ENCODE results near the gene UGGT1.
"Not testable (repeated sequence)": the region's sequence is repeated elsewhere in the genome, so short reads cannot be mapped to it uniquely, and the experiment has no call there.

Gene UGGT1

GRCh38 chr2:128172191-128172590 lies 81.2 kb downstream of the UGGT1 start:
- Histone ChIP-seq H3K4me2 (ENCODE audit: insufficient read depth, low read length) (no peak overlapping the region), H3K9me3 (ENCODE audit: insufficient read depth, low read length, severe bottlenecking) (no peaks in the 10 kb centered on the region), H4K20me1 (ENCODE audit: insufficient read depth, low read length) (no peaks in the 10 kb centered on the region), H3K79me2 (ENCODE audit: insufficient read depth, low read length) (no peaks in the 10 kb centered on the region), H3K36me3 (ENCODE audit: insufficient read depth, low read length) (peaks cover 98% of the 10 kb centered on the region), H3K4me1 (ENCODE audit: insufficient read depth, low read length) (no peaks in the 10 kb centered on the region), H3K9ac (ENCODE audit: low read depth, low read length) (no peak overlapping the region), H3K27me3 (ENCODE audit: insufficient read depth, low read length, poor library complexity) (no peaks in the 10 kb centered on the region), H2AFZ (ENCODE audit: low read depth, low read length) (no peak overlapping the region), H3K27ac (ENCODE audit: low read length) (no peak overlapping the region), H3K4me3 (ENCODE audit: low read depth in 1 of 2, low read length in 2 of 2) (no peak overlapping the region)
- TF ChIP-seq CTCF (IDR thresholded peaks at IDR 0.05; ENCODE audit: borderline replicate concordance, extremely low read depth, low read length, poor library complexity, severe bottlenecking) (peak; percentile 53), EZH2 (IDR thresholded peaks at IDR 0.05; ENCODE audit: borderline replicate concordance, low read depth, low read length, severe bottlenecking) (no peak)
- no peak for ATAC-seq (ENCODE audit: insufficient read depth, low read depth)
- DNase-seq: no peak

- not testable (repeated sequence) for H3K4me1 ChIP-seq (ENCODE audit: insufficient read depth, low read length); H3K9me3 ChIP-seq (ENCODE audit: insufficient read depth, low read length, severe bottlenecking); H3K4me3 ChIP-seq (ENCODE audit: low read depth in 1 of 2, low read length in 2 of 2); H3K79me2 ChIP-seq (ENCODE audit: insufficient read depth, low read length); H3K9ac ChIP-seq (ENCODE audit: low read depth, low read length); H4K20me1 ChIP-seq (ENCODE audit: insufficient read depth, low read length); ATAC-seq (ENCODE audit: insufficient read depth, low read depth); DNase-seq; H3K27ac ChIP-seq (ENCODE audit: low read length); H2AFZ ChIP-seq (ENCODE audit: low read depth, low read length); H3K27me3 ChIP-seq (ENCODE audit: insufficient read depth, low read length, poor library complexity); H3K4me2 ChIP-seq (ENCODE audit: insufficient read depth, low read length)
- H3K36me3 ChIP-seq (ENCODE audit: insufficient read depth, low read length): peaks cover 98% of the 10 kb centered on the region
Measured at GRCh38 chr2:128174067-128174466, 83.1 kb downstream of the UGGT1 start.

GRCh38 chr2:128177315-128177714 lies 86.3 kb downstream of the UGGT1 start:
- TF ChIP-seq CTCF (IDR thresholded peaks at IDR 0.05; ENCODE audit: borderline replicate concordance, extremely low read depth, low read length, poor library complexity, severe bottlenecking) (no peak), EZH2 (IDR thresholded peaks at IDR 0.05; ENCODE audit: borderline replicate concordance, low read depth, low read length, severe bottlenecking) (no peak)
- Histone ChIP-seq H3K4me2 (ENCODE audit: insufficient read depth, low read length) (no peak overlapping the region), H3K27ac (ENCODE audit: low read length) (no peak overlapping the region), H3K9ac (ENCODE audit: low read depth, low read length) (no peak overlapping the region), H3K36me3 (ENCODE audit: insufficient read depth, low read length) (peaks cover 99% of the 10 kb centered on the region), H3K27me3 (ENCODE audit: insufficient read depth, low read length, poor library complexity) (no peaks in the 10 kb centered on the region), H2AFZ (ENCODE audit: low read depth, low read length) (no peak overlapping the region), H3K79me2 (ENCODE audit: insufficient read depth, low read length) (no peaks in the 10 kb centered on the region), H3K9me3 (ENCODE audit: insufficient read depth, low read length, severe bottlenecking) (no peaks in the 10 kb centered on the region), H3K4me1 (ENCODE audit: insufficient read depth, low read length) (no peaks in the 10 kb centered on the region), H4K20me1 (ENCODE audit: insufficient read depth, low read length) (no peaks in the 10 kb centered on the region), H3K4me3 (ENCODE audit: low read depth in 1 of 2, low read length in 2 of 2) (no peak overlapping the region)
- ATAC-seq (ENCODE audit: insufficient read depth, low read depth) (no peak), DNase-seq (no peak)

GRCh38 chr2:128178149-128178649 lies 87.2 kb downstream of the UGGT1 start:
- TF ChIP-seq CTCF (IDR thresholded peaks at IDR 0.05; ENCODE audit: borderline replicate concordance, extremely low read depth, low read length, poor library complexity, severe bottlenecking) (no peak), EZH2 (IDR thresholded peaks at IDR 0.05; ENCODE audit: borderline replicate concordance, low read depth, low read length, severe bottlenecking) (no peak)
- no peak overlapping the region for H3K9ac ChIP-seq (ENCODE audit: low read depth, low read length)
- H3K79me2 ChIP-seq (ENCODE audit: insufficient read depth, low read length): no peaks in the 10 kb centered on the region
- H3K27me3 ChIP-seq (ENCODE audit: insufficient read depth, low read length, poor library complexity): no peaks in the 10 kb centered on the region
- peaks cover 96% of the 10 kb centered on the region for H3K36me3 ChIP-seq (ENCODE audit: insufficient read depth, low read length)
- no peaks in the 10 kb centered on the region for H3K9me3 ChIP-seq (ENCODE audit: insufficient read depth, low read length, severe bottlenecking)
- DNase-seq (no peak), ATAC-seq (ENCODE audit: insufficient read depth, low read depth) (no peak)
- H4K20me1 ChIP-seq (ENCODE audit: insufficient read depth, low read length): no peaks in the 10 kb centered on the region
- no peak overlapping the region for H3K4me3 ChIP-seq (ENCODE audit: low read depth in 1 of 2, low read length in 2 of 2)
- no peak overlapping the region for H2AFZ ChIP-seq (ENCODE audit: low read depth, low read length)
- H3K27ac ChIP-seq (ENCODE audit: low read length): no peak overlapping the region
- no peak overlapping the region for H3K4me2 ChIP-seq (ENCODE audit: insufficient read depth, low read length)
- H3K4me1 ChIP-seq (ENCODE audit: insufficient read depth, low read length): no peaks in the 10 kb centered on the region
